WI38 (cell line): Measurements from ENCODE around the gene TAS2R8.

Experiments
- H3K4me3 ChIP-seq: 2 replicates; pipeline ENCODE4 v1.5.1; 2011; ENCODE audit warnings: low read depth, mild to moderate bottlenecking, control low read depth, low read length
- CTCF ChIP-seq: IDR thresholded peaks from 2 replicates; pipeline ENCODE4 v1.5.1; 2012; ENCODE audit warnings: low read depth, mild to moderate bottlenecking, control low read depth, low read length

Gene TAS2R8

GRCh38 chr12:10838461-10838860 lies 31.4 kb upstream of the TAS2R8 start:
- no peak for TF ChIP-seq CTCF
- H3K4me3 ChIP-seq, result no peak overlapping the region

- no peak for TF ChIP-seq CTCF
- H3K4me3 ChIP-seq, result no peak overlapping the region
These were observed 22.9 kb upstream of the TAS2R8 start for GRCh38 chr12:10829994-10830393.

- H3K4me3 ChIP-seq, result no peak within 1 kb of the TSS
- TF ChIP-seq CTCF, result no peak
These were observed 19.2 kb upstream of the TAS2R8 start, which contains the start of gene TAS2R10 for GRCh38 chr12:10826258-10826657. TSS of gene TAS2R10 (minus strand) at chr12:10826358. CDS start at chr12:10826269, 89 bp downstream.

- no peak overlapping the region for H3K4me3 ChIP-seq
- no peak for TF ChIP-seq CTCF
These were observed 17.9 kb upstream of the TAS2R8 start for GRCh38 chr12:10824957-10825356.

GRCh38 chr12:10811883-10812536 lies 4.9 kb upstream of the TAS2R8 start:
- TF ChIP-seq CTCF, result no peak
- no peak overlapping the region for H3K4me3 ChIP-seq

GRCh38 chr12:10810068-10810467 lies 3.0 kb upstream of the TAS2R8 start, which contains the start of gene TAS2R9:
TSS of gene TAS2R9 (minus strand) at chr12:10810168. CDS start at chr12:10810075, 93 bp downstream.
- no peak within 1 kb of the TSS for H3K4me3 ChIP-seq
- TF ChIP-seq CTCF, result no peak

- H3K4me3 ChIP-seq, result no peak within 1 kb of the TSS
- TF ChIP-seq CTCF, result no peak
These were observed 4.5 kb downstream of the TAS2R8 start, which contains the start of gene TAS2R7 for GRCh38 chr12:10802587-10802986. TSS of gene TAS2R7 (minus strand) at chr12:10802627. CDS start at chr12:10802570, 57 bp downstream.
